B cell (primary cell): Measurements from ENCODE around the gene H6PD.

Experiments used
- CTCF ChIP-seq: fragments of 200-600 bp; IDR thresholded peaks from one replicate; pipeline ENCODE4 v1.8.0; 2022; ENCODE audit warnings: antibody characterized with exemption, mild to moderate bottlenecking
- EZH2 ChIP-seq: IDR thresholded peaks from 2 replicates; pipeline ENCODE4 v1.6.1; 2012; ENCODE audit warnings: borderline replicate concordance, low read depth, mild to moderate bottlenecking, moderate library complexity, low read length; ENCODE audit not compliant: insufficient read depth, poor library complexity, severe bottlenecking

- TF ChIP-seq CTCF (no peak), EZH2 (no peak)
These were observed 29.7 kb downstream of the H6PD start for GRCh38 chr1:9263984-9264872.
